ENCODE data around the gene RRBP1. TPM values are rescaled to one million over a fixed set of nuclear protein-coding genes. Genes with fewer than 3 reads are reported as not detected.

The RRBP1 gene
- total and polyA plus RNA-seq, 2 donors from 2014 or later, result 83.4 to 231 TPM

- Histone ChIP-seq H3K36me3 (ENCODE audit: control insufficient read depth in 2 of 3, insufficient read depth in 3 of 3, low read length in 3 of 3) (peaks cover 5 to 10% (median 6%) of the 10 kb centered on the region in 3 donors), H3K27me3 (ENCODE audit: control insufficient read depth, insufficient read depth, low read length) (no peaks in the 10 kb centered on the region), H3K4me1 (ENCODE audit: control insufficient read depth in 2 of 3, insufficient read depth in 2 of 3, low read depth in 1 of 3, low read length in 3 of 3) (peaks cover 0 to 16% (median 8%) of the 10 kb centered on the region in 3 donors), H3K9ac (ENCODE audit: low read length in 3 of 3) (no peak overlapping the region), H3K4me3 (ENCODE audit: low read length in 3 of 3) (no peak overlapping the region), H3K9me3 (ENCODE audit: control insufficient read depth in 2 of 3, insufficient read depth in 1 of 3, low read length in 3 of 3) (no peaks in the 10 kb centered on the region), H3K27ac (ENCODE audit: low read depth in 2 of 2, low read length in 2 of 2) (no peak overlapping the region)
- no peak for TF ChIP-seq CTCF (IDR thresholded peaks at IDR 0.05; ENCODE audit: borderline replicate concordance, extremely low read depth, insufficient read depth)
- DNase-seq (no peak), FAIRE-seq (no peak)
- intact Hi-C loops (cut with DNase I), result no loop called here
These were observed 72.1 kb downstream of the RRBP1 start for GRCh38 chr20:17609811-17610377.

- FAIRE-seq (no peak), DNase-seq (no peak)
- peaks cover 0 to 13% (median 12%) of the 10 kb centered on the region in 3 donors for H3K4me1 ChIP-seq (ENCODE audit: control insufficient read depth in 2 of 3, insufficient read depth in 2 of 3, low read depth in 1 of 3, low read length in 3 of 3)
- intact Hi-C loops (cut with DNase I), result no loop called here
- H3K4me3 ChIP-seq (ENCODE audit: low read length in 3 of 3), result no peak overlapping the region
- peaks cover 5 to 10% (median 6%) of the 10 kb centered on the region in 3 donors for H3K36me3 ChIP-seq (ENCODE audit: control insufficient read depth in 2 of 3, insufficient read depth in 3 of 3, low read length in 3 of 3)
- no peak for TF ChIP-seq CTCF (IDR thresholded peaks at IDR 0.05; ENCODE audit: borderline replicate concordance, extremely low read depth, insufficient read depth)
- H3K27ac ChIP-seq (ENCODE audit: low read depth in 2 of 2, low read length in 2 of 2), result no peak overlapping the region
- H3K27me3 ChIP-seq (ENCODE audit: control insufficient read depth, insufficient read depth, low read length), result no peaks in the 10 kb centered on the region
- H3K9me3 ChIP-seq (ENCODE audit: control insufficient read depth in 2 of 3, insufficient read depth in 1 of 3, low read length in 3 of 3), result no peaks in the 10 kb centered on the region
- no peak overlapping the region for H3K9ac ChIP-seq (ENCODE audit: low read length in 3 of 3)
These were observed 73.1 kb downstream of the RRBP1 start for GRCh38 chr20:17608701-17609497.

GRCh38 chr20:17606001-17606400 lies 76.0 kb downstream of the RRBP1 start:
- FAIRE-seq, result no peak
- no peak for DNase-seq
- TF ChIP-seq CTCF (IDR thresholded peaks at IDR 0.05; ENCODE audit: borderline replicate concordance, extremely low read depth, insufficient read depth), result no peak
- H3K27me3 ChIP-seq (ENCODE audit: control insufficient read depth, insufficient read depth, low read length), result no peaks in the 10 kb centered on the region
- peaks cover 6 to 13% (median 9%) of the 10 kb centered on the region in 3 donors for H3K36me3 ChIP-seq (ENCODE audit: control insufficient read depth in 2 of 3, insufficient read depth in 3 of 3, low read length in 3 of 3)
- no peak overlapping the region for H3K4me3 ChIP-seq (ENCODE audit: low read length in 3 of 3)
- no peak overlapping the region for H3K27ac ChIP-seq (ENCODE audit: low read depth in 2 of 2, low read length in 2 of 2)
- intact Hi-C loops (cut with DNase I), result no loop called here
- H3K9ac ChIP-seq (ENCODE audit: low read length in 3 of 3), result no peak overlapping the region
- peaks cover 2 to 23% (median 23%) of the 10 kb centered on the region in 3 donors for H3K4me1 ChIP-seq (ENCODE audit: control insufficient read depth in 2 of 3, insufficient read depth in 2 of 3, low read depth in 1 of 3, low read length in 3 of 3)
- H3K9me3 ChIP-seq (ENCODE audit: control insufficient read depth in 2 of 3, insufficient read depth in 1 of 3, low read length in 3 of 3), result no peaks in the 10 kb centered on the region
